Activated CD8-positive, alpha-beta memory T cell treated with anti-CD3 and anti-CD28 coated beads for 4 hours (primary cell): ENCODE measurements around the gene GUCY1B1.

Source experiments
- DNase-seq, 2 donors: peaks; one replicate each; pipeline ENCODE4 v3.0.0-alpha.2; 2020; ENCODE audit warnings: low read depth in 2 of 2

GUCY1B1 gene

GRCh38 chr4:155799116-155799793 lies 40.4 kb downstream of the GUCY1B1 start:
- no peak for DNase-seq

GRCh38 chr4:155799794-155800123 lies 40.9 kb downstream of the GUCY1B1 start:
- DNase-seq, result no peak

- no peak for DNase-seq
These were observed 42.0 kb downstream of the GUCY1B1 start for GRCh38 chr4:155800685-155801343.

DNA sequence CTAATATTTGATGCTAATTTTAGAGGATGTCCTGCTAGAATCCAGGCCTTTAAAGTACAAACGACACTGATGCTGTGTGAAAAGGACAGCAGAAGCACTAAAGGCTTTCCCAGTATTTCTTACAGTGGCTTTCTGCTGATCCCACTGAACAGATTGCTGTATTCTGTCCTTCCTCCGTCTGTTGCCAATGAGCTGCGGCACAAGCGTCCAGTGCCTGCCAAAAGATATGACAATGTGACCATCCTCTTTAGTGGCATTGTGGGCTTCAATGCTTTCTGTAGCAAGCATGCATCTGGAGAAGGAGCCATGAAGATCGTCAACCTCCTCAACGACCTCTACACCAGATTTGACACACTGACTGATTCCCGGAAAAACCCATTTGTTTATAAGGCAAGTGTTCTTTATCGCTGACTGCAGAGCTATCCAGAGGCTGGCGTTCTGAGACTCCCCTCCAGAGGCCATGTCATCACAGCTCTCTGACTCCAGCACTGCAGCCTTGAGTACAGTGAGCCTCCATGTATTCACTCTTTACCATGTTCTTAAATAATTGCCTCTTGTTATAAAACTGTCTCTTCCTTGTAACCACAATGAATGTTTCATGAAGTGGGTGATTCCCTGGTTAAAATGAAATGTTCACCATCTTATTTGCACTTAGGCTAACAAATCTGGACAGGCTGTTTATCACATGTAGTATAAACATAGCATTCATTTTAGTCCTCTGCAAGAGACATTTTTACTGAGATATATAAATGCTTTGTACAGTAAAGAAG lies 43.6 kb downstream of the GUCY1B1 start:
- DNase-seq, result no peak

DNA sequence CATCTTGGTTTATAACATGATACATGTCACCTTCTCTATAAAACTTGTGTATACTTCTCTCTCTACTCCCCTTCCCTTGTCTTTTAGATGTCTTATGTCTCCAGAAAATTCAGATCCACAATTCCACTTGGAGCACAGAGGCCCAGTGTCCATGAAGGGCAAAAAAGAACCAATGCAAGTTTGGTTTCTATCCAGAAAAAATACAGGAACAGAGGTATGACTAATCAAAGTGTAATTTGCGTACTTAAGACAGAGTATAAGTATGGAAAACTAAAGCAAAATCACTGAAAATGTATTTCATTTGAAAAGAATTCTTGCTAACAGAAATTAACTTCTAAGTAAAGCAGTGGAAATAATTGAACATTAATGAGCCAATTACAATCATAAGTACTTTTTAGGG lies 46.2 kb downstream of the GUCY1B1 start:
- DNase-seq, result no peak

DNA sequence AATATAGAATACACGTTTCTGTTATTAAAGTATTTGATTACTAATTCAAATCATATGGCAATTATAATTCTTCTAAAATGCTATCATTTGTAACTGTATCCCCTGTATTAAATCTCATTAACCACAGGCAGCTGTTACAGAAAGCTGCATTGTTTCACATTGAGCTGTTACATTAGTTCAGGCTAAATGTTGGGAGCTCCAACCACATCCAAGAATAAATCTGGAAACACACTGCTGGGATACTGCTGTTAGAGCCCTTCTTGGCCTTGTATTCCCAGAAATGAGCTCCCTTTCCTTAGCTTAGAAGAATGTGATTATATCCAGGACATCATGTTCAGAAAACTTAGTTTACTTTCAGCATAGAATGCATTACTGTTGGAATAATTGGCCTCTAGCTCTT lies 48.2 kb downstream of the GUCY1B1 start:
- DNase-seq, result no peak

DNA sequence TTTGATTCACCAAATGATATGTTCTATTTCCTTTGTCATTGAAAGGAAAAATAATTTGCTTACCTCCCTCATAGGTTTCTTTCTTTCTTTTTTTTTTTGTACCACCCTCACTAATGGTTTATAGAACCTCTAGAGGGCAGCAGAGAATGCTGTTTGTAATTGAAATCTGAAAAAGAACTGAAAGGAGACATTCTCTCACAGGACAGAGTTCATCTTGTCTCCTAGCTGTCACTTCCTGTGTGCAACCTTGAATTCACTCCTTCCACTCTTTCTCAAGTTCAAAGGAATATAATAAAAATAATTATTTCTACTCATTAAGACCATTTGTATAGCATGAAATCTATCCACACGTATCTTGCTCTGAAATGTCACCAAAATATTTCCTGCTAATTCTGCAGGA lies 51.0 kb downstream of the GUCY1B1 start:
- DNase-seq, result no peak

DNA sequence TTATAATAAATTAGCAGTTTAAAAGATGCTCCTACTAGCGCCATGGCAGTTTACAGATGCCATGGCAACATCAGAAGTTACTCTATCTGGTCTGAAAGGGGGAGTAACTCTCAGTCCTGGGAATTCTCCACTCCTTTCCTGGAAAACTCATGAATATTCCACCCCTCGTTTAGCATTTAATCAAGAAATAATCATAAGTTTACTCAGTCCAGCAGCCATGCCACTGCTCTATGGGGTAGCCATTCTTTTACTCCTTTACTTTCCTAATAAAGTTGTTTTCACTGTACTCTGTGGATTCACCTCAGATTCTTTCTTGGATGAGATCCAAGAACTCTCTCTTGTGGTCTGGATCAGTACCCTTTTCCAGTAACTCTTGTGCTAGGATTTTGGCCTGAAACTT lies 52.3 kb downstream of the GUCY1B1 start:
- DNase-seq, result no peak

GRCh38 chr4:155818639-155819038 lies 59.8 kb downstream of the GUCY1B1 start:
- no peak for DNase-seq

GRCh38 chr4:155819066-155819465 lies 60.2 kb downstream of the GUCY1B1 start:
- no peak for DNase-seq

GRCh38 chr4:155820887-155821518 lies 62.2 kb downstream of the GUCY1B1 start:
- no peak for DNase-seq

DNA sequence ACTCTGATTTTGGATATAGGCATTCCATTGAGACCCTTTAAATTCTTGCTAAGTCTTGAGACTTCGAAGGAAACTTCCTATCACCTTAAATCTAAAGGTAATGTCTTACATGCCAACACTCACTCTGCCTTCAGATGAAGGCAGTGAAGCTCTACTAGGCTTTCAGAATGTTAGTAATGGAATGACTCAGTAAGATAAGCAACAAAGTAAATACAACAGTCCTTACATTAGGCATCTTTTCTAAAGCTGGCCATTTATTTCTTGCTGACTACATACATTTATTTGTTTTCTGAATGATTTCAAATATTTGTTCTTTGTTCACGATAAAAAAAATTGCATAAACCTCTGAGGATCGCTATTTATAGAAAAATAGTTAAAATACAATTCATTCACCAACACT lies 63.8 kb downstream of the GUCY1B1 start:
- DNase-seq, result no peak

DNA sequence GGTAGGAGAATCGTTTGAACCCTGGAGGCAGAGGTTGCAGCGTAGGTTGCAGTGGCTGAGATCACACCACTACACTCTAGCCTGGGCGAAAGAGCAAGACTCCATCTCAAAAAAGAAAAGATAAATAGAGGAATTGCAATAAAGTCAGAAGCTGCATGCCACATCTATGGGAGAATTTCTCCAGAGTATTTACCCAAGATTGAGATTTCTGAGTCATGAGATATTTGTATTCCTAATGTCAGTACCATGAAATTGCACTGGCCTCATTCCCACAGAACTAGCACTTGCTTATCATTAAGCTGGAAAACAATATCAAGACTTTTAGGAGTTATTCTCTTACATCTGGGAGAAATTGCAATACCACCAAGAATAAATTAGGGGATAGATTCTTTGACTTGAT lies 69.8 kb downstream of the GUCY1B1 start:
- no peak for DNase-seq

DNA sequence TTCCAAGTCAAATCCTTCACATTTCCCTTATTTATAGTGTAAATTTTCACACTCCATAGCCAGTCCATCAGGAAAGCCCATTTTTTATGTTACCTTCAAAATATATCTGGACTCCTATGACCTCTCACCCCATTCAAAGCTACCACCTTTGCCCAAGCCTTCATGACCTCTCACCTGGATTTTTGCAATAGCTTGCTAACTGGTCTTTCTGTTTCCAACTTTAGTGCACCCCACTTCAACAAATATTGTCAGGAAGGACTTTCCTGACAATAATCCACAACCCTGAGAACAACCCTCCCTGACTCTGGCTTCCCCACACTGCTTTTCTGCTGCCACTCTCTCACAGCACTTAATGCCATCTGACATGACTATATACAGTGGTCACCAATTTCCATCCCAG lies 73.8 kb downstream of the GUCY1B1 start:
- DNase-seq, result no peak

GRCh38 chr4:155837203-155837796 lies 78.5 kb downstream of the GUCY1B1 start:
- DNase-seq, result no peak

GRCh38 chr4:155842080-155842479 lies 83.3 kb downstream of the GUCY1B1 start:
- no peak for DNase-seq

- no peak for DNase-seq
These were observed 88.1 kb downstream of the GUCY1B1 start for GRCh38 chr4:155846929-155847328.

DNA sequence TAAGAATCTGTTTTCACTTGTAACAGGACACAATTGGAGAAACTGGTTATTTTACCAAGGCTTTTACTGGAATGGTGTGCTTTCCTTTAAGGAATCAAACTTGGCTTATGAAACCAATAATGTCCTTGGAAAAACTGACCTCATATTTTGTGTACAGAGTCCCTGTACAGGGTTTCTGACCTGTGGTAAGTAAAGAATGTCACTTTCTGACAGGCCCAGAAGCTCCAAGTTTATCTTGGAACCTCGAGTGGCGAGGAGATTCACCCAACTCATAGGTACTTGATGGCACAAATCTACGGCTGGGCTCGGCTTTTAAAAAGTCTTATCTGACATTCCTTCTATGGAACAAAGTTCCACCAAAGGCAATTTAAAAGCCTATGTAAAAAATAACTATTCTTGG lies 90.2 kb downstream of the GUCY1B1 start:
- DNase-seq, result no peak

DNA sequence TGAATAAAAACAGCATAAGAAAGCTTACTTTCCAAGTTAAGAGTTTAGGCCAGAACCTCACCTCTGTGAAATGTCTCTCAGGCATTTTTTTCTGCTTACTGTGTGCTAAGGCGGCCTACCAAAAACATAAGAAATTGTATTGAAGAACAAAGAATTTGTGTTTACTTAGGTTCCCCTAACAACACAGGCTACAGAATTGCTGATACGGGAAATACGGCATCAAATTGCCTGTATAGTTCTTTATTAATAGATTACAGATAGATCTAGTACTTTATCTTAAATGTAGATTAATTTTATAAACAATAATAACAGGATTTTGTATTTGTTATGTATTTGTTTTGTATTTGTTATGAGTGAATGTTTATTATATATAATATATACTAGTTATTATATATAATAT lies 94.4 kb downstream of the GUCY1B1 start:
- no peak for DNase-seq

GRCh38 chr4:155854582-155855226 lies 95.9 kb downstream of the GUCY1B1 start:
- DNase-seq, result no peak

GRCh38 chr4:155855897-155856296 lies 97.1 kb downstream of the GUCY1B1 start:
- no peak for DNase-seq
